ENCODE measurements around the gene SAMD13. TPM values are rescaled to one million over a fixed set of nuclear protein-coding genes. Genes with fewer than 3 reads are reported as not detected.

Gene SAMD13
- total and polyA plus RNA-seq, 7 donors, result 0.41 to 31.8 (median 3.0) TPM

- H3K36me3 ChIP-seq, result no peaks in the 10 kb centered on the region
Measured at GRCh38 chr1:84374991-84375696, 73.6 kb downstream of the SAMD13 start.

GRCh38 chr1:84376000-84376910, 74.7 kb downstream of the SAMD13 start:
- no peak for DNase-seq
- H3K36me3 ChIP-seq, result no peaks in the 10 kb centered on the region
- H3K4me3 ChIP-seq, result no peak overlapping the region
- H3K4me1 ChIP-seq, result peaks cover 0 to 34% (median 13%) of the 10 kb centered on the region in 4 donors
- peak overlapping the region in 3 of 4 donors; percentile 22 to 38 (median 27) for H3K27ac ChIP-seq
- 84 to 92% methylated on average over 7 of the region's 7 CpGs for WGBS, 2 donors
- TF ChIP-seq POLR2AphosphoS5 (IDR thresholded peaks at IDR 0.05), result no peak
- TF ChIP-seq CTCF (IDR thresholded peaks at IDR 0.05), result no peak
- no peak for TF ChIP-seq EP300 (IDR thresholded peaks at IDR 0.05)
- no peak for TF ChIP-seq POLR2A (IDR thresholded peaks at IDR 0.05)
- no peaks in the 10 kb centered on the region for H3K27me3 ChIP-seq
- H3K9me3 ChIP-seq, result no peaks in the 10 kb centered on the region
- intact Hi-C loops (cut with DNase I), result no loop called here

More at GRCh38 chr1:84374991-84375696, 73.6 kb downstream of the SAMD13 start:
- intact Hi-C loops (cut with DNase I), result no loop called here
- WGBS, 2 donors, result 87 to 92% methylated on average over 5 of the region's 5 CpGs
- H3K27ac ChIP-seq, result peak overlapping the region in 3 of 4 donors; percentile 22 to 38 (median 27)
- TF ChIP-seq POLR2AphosphoS5 (IDR thresholded peaks at IDR 0.05) (no peak), EP300 (IDR thresholded peaks at IDR 0.05) (no peak), POLR2A (IDR thresholded peaks at IDR 0.05) (no peak), CTCF (IDR thresholded peaks at IDR 0.05) (no peak)
- H3K9me3 ChIP-seq, result no peaks in the 10 kb centered on the region
- no peak overlapping the region for H3K4me3 ChIP-seq
- H3K4me1 ChIP-seq, result peaks cover 0 to 34% (median 13%) of the 10 kb centered on the region in 4 donors
- DNase-seq, result no peak
- no peaks in the 10 kb centered on the region for H3K27me3 ChIP-seq

- Histone ChIP-seq H3K36me3 (no peaks in the 10 kb centered on the region), H3K9me3 (no peaks in the 10 kb centered on the region), H3K27ac (no peak overlapping the region), H3K4me1 (peaks cover 0 to 34% (median 13%) of the 10 kb centered on the region in 4 donors), H3K4me3 (no peak overlapping the region), H3K27me3 (no peaks in the 10 kb centered on the region)
- no peak for TF ChIP-seq POLR2A (IDR thresholded peaks at IDR 0.05)
- no peak for TF ChIP-seq POLR2AphosphoS5 (IDR thresholded peaks at IDR 0.05)
- TF ChIP-seq CTCF (IDR thresholded peaks at IDR 0.05), result no peak
- TF ChIP-seq EP300 (IDR thresholded peaks at IDR 0.05), result no peak
- intact Hi-C loops (cut with DNase I), result no loop called here
- 56 to 67% methylated on average over 3 of the region's 3 CpGs for WGBS, 2 donors
- DNase-seq, result no peak
Measured at GRCh38 chr1:84377480-84378095, 76.1 kb downstream of the SAMD13 start.

GRCh38 chr1:84379138-84379916, 77.8 kb downstream of the SAMD13 start:
- TF ChIP-seq POLR2A (IDR thresholded peaks at IDR 0.05) (no peak), POLR2AphosphoS5 (IDR thresholded peaks at IDR 0.05) (no peak), EP300 (IDR thresholded peaks at IDR 0.05) (no peak), CTCF (IDR thresholded peaks at IDR 0.05) (no peak)
- Histone ChIP-seq H3K4me1 (peaks cover 0 to 21% (median 10%) of the 10 kb centered on the region in 4 donors), H3K4me3 (no peak overlapping the region), H3K36me3 (no peaks in the 10 kb centered on the region), H3K9me3 (no peaks in the 10 kb centered on the region), H3K27ac (no peak overlapping the region), H3K27me3 (no peaks in the 10 kb centered on the region)
- intact Hi-C loops (cut with DNase I), result no loop called here
- no peak for DNase-seq
- 79 to 86% methylated on average over 4 of the region's 4 CpGs for WGBS, 2 donors

Measured in sigmoid colon (tissue), 7 donors.